Dendritic cell treated with granulocyte-macrophage colony-stimulating factor and Interleukin-4, amounts not matched to agents 40 ng/mL and 50 ng/mL, for 4 days (primary cell): ENCODE results near the gene SLC15A2.
"Not testable (repeated sequence)": the region's sequence is repeated elsewhere in the genome, so short reads cannot be mapped to it uniquely, and the experiment has no call there.

Source experiments
- H3K27ac Mint-ChIP-seq: one replicate; pipeline ENCODE4 v1.8.0; 2022; ENCODE audit warnings: mild to moderate bottlenecking, mixed read lengths
- H3K27me3 Mint-ChIP-seq: one replicate; pipeline ENCODE4 v1.8.0; 2022; ENCODE audit warnings: mild to moderate bottlenecking, mixed read lengths
- H3K36me3 Mint-ChIP-seq: one replicate; pipeline ENCODE4 v1.8.0; 2022; ENCODE audit warnings: low read depth, mixed read lengths
- H3K4me1 Mint-ChIP-seq: one replicate; pipeline ENCODE4 v1.8.0; 2022; ENCODE audit warnings: low read depth, mixed read lengths
- H3K4me3 Mint-ChIP-seq: one replicate; pipeline ENCODE4 v1.8.0; 2022; ENCODE audit warnings: mild to moderate bottlenecking, moderate library complexity, mixed read lengths
- H3K9me3 Mint-ChIP-seq: one replicate; pipeline ENCODE4 v1.8.0; 2022; ENCODE audit warnings: mixed read lengths
- intact Hi-C: fragments of 100-400 bp; cut with micrococcal nuclease; formaldehyde crosslinking; loops from one replicate; pipeline ENCODE4 v1.15.0; 2022

SLC15A2 gene, protein sequence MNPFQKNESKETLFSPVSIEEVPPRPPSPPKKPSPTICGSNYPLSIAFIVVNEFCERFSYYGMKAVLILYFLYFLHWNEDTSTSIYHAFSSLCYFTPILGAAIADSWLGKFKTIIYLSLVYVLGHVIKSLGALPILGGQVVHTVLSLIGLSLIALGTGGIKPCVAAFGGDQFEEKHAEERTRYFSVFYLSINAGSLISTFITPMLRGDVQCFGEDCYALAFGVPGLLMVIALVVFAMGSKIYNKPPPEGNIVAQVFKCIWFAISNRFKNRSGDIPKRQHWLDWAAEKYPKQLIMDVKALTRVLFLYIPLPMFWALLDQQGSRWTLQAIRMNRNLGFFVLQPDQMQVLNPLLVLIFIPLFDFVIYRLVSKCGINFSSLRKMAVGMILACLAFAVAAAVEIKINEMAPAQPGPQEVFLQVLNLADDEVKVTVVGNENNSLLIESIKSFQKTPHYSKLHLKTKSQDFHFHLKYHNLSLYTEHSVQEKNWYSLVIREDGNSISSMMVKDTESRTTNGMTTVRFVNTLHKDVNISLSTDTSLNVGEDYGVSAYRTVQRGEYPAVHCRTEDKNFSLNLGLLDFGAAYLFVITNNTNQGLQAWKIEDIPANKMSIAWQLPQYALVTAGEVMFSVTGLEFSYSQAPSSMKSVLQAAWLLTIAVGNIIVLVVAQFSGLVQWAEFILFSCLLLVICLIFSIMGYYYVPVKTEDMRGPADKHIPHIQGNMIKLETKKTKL

GRCh38 chr3:121894301-121894990 lies at the start of gene SLC15A2:
Gene SLC15A2 (plus strand): TSS chr3:121894401. CDS start chr3:121894477, 76 bp downstream.
- Mint-ChIP-seq H3K27me3 (no peaks in the 10 kb centered on the region), H3K9me3 (no peaks in the 10 kb centered on the region), H3K4me3 (no peak within 1 kb of the TSS), H3K36me3 (peaks cover 26% of the 10 kb centered on the region), H3K27ac (peak within 1 kb of the TSS; percentile 45), H3K4me1 (no peaks in the 10 kb centered on the region)
- intact Hi-C loops: no loop called here

GRCh38 chr3:121844892-121845291 lies 49.3 kb upstream of the SLC15A2 start:
- H3K27me3 Mint-ChIP-seq: no peaks in the 10 kb centered on the region
- peaks cover 25% of the 10 kb centered on the region for H3K36me3 Mint-ChIP-seq
- H3K27ac Mint-ChIP-seq: no peak overlapping the region
- no peaks in the 10 kb centered on the region for H3K9me3 Mint-ChIP-seq
- H3K4me1 Mint-ChIP-seq: peaks cover 8% of the 10 kb centered on the region
- no peak overlapping the region for H3K4me3 Mint-ChIP-seq
- intact Hi-C loops: no loop called here

DNA sequence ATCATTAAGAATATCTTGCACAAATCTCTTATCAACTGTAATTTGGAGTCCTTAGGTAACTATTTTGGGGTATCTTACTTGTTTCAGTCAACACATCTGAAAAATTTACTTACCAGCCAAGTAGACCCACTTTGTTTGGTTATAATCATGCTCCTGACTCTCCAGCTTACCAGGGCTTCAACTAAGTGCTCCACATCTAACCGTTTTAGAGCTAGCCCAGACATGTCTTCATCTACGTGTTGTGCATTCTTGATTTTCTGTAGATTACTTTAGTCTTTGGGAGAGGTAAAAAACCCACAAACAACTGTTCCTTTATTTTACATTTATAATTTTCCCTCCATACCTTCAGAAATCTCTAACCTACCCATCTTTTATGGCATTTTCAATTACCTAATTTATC lies 41.9 kb upstream of the SLC15A2 start:
- intact Hi-C loops: no loop called here
- no peaks in the 10 kb centered on the region for H3K27me3 Mint-ChIP-seq
- H3K4me3 Mint-ChIP-seq: no peak overlapping the region
- H3K27ac Mint-ChIP-seq: no peak overlapping the region
- no peaks in the 10 kb centered on the region for H3K9me3 Mint-ChIP-seq
- peaks cover 23% of the 10 kb centered on the region for H3K36me3 Mint-ChIP-seq
- peaks cover 9% of the 10 kb centered on the region for H3K4me1 Mint-ChIP-seq

DNA sequence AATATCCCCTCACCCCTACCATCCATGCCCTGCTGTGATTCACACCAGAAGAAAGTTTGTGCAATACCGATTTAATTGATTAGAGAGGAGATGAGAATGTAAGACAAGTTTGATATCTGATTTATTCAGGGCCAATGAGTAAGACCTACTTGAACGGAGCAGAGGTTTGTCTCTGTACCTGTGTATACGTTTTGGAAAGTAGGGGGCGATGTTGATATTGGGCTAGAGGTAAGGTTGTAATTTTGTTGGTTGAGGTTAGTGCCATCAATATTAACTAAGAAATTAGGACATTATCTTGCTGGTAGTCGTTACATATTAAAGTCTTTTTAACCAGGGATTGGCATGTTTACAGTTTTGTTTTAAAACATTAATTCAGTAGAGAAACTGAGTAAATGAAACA lies 38.6 kb upstream of the SLC15A2 start:
- H3K9me3 Mint-ChIP-seq: no peaks in the 10 kb centered on the region
- peaks cover 34% of the 10 kb centered on the region for H3K36me3 Mint-ChIP-seq
- no peak overlapping the region for H3K4me3 Mint-ChIP-seq
- no peak overlapping the region for H3K27ac Mint-ChIP-seq
- intact Hi-C loops: no loop called here
- H3K4me1 Mint-ChIP-seq: peaks cover 11% of the 10 kb centered on the region
- no peaks in the 10 kb centered on the region for H3K27me3 Mint-ChIP-seq

DNA sequence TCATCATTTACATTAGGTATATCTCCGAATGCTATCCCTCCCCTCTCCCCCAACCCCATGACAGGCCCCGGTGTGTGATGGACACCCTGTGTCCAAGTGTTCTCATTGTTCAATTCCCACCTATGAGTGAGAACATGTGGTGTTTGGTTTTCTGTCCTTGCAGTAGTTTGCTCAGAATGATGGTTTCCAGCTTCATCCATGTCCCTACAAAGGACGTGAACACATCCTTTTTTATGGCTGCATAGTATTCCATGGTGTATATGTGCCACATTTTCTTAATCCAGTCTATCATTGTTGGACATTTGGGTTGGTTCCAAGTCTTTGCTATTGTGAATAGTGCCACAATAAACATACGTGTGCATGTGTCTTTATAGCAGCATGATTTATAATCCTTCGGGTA lies 36.4 kb upstream of the SLC15A2 start:
- H3K27ac Mint-ChIP-seq, H3K4me3 Mint-ChIP-seq, H3K27me3 Mint-ChIP-seq, intact Hi-C loops, H3K9me3 Mint-ChIP-seq: not testable (repeated sequence)
- Mint-ChIP-seq H3K4me1 (peaks cover 29% of the 10 kb centered on the region), H3K36me3 (peaks cover 42% of the 10 kb centered on the region)

GRCh38 chr3:121863247-121863646 lies 31.0 kb upstream of the SLC15A2 start:
- Mint-ChIP-seq H3K27ac (peak overlapping the region; percentile 80), H3K36me3 (peaks cover 37% of the 10 kb centered on the region), H3K4me1 (peaks cover 45% of the 10 kb centered on the region), H3K4me3 (peak overlapping the region; percentile 46)
- H3K27me3 Mint-ChIP-seq, intact Hi-C loops, H3K9me3 Mint-ChIP-seq: not testable (repeated sequence)

DNA sequence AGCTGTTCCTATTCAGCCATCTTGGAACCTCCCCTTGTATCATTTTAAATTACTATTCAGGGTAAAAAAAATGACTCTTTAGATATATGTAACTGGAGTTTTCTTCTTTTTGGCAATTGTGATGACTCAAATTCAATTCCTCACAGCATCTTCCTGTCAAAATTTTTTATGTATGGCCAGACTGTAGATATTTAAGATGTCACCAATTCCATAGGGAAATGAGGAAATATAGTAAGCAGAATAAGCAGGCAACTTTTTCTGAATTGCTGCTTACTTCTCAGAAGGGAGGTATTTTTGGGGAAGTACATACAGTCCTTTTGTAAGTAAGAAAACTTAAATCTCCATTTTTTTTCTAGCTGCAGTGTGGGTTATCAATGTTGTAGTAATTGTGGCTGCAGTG lies 30.4 kb upstream of the SLC15A2 start:
- peaks cover 48% of the 10 kb centered on the region for H3K4me1 Mint-ChIP-seq
- intact Hi-C loops: no loop called here
- peaks cover 37% of the 10 kb centered on the region for H3K36me3 Mint-ChIP-seq
- H3K4me3 Mint-ChIP-seq: peak overlapping the region; percentile 46
- no peaks in the 10 kb centered on the region for H3K9me3 Mint-ChIP-seq
- peak overlapping the region; percentile 80 for H3K27ac Mint-ChIP-seq
- H3K27me3 Mint-ChIP-seq: no peaks in the 10 kb centered on the region

GRCh38 chr3:121869736-121870135 lies 24.5 kb upstream of the SLC15A2 start:
- intact Hi-C loops: no loop called here
- H3K36me3 Mint-ChIP-seq: peaks cover 32% of the 10 kb centered on the region
- H3K4me3 Mint-ChIP-seq: no peak overlapping the region
- peaks cover 35% of the 10 kb centered on the region for H3K4me1 Mint-ChIP-seq
- no peaks in the 10 kb centered on the region for H3K27me3 Mint-ChIP-seq
- H3K27ac Mint-ChIP-seq: peak overlapping the region; percentile 67
- no peaks in the 10 kb centered on the region for H3K9me3 Mint-ChIP-seq

- Mint-ChIP-seq H3K27me3 (no peaks in the 10 kb centered on the region), H3K4me3 (no peak overlapping the region), H3K4me1 (peaks cover 36% of the 10 kb centered on the region), H3K27ac (peak overlapping the region; percentile 67), H3K36me3 (peaks cover 30% of the 10 kb centered on the region), H3K9me3 (no peaks in the 10 kb centered on the region)
- intact Hi-C loops: no loop called here
Observed at GRCh38 chr3:121870717-121871116, 23.5 kb upstream of the SLC15A2 start.

GRCh38 chr3:121871430-121871829 lies 22.8 kb upstream of the SLC15A2 start:
- H3K4me1 Mint-ChIP-seq: peaks cover 35% of the 10 kb centered on the region

DNA sequence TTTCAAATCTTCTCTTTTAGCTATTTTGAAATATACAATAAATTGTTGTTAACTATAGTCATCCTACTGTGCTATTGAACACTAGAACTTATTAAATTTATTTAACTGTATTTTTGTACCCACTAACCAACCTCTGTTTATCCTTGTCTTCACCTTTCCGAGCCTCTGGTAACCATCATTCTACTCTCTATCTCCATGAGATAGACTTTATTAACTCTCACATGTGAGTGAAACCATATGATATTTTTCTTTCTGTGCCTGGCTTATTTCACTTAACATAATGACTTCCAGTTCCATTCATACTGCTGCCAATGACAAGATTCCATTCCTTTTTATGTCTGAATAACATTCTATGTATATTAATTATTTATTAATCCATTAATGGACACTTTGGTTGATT lies 15.8 kb upstream of the SLC15A2 start:
- no peaks in the 10 kb centered on the region for H3K9me3 Mint-ChIP-seq
- intact Hi-C loops: no loop called here
- H3K4me3 Mint-ChIP-seq: no peak overlapping the region
- peaks cover 12% of the 10 kb centered on the region for H3K36me3 Mint-ChIP-seq
- no peak overlapping the region for H3K27ac Mint-ChIP-seq
- H3K4me1 Mint-ChIP-seq: peaks cover 18% of the 10 kb centered on the region
- H3K27me3 Mint-ChIP-seq: no peaks in the 10 kb centered on the region

More at GRCh38 chr3:121871430-121871829, 22.8 kb upstream of the SLC15A2 start:
- Mint-ChIP-seq H3K27ac (no peak overlapping the region), H3K27me3 (no peaks in the 10 kb centered on the region), H3K4me3 (no peak overlapping the region), H3K9me3 (no peaks in the 10 kb centered on the region), H3K36me3 (peaks cover 24% of the 10 kb centered on the region)
- intact Hi-C loops: no loop called here

DNA sequence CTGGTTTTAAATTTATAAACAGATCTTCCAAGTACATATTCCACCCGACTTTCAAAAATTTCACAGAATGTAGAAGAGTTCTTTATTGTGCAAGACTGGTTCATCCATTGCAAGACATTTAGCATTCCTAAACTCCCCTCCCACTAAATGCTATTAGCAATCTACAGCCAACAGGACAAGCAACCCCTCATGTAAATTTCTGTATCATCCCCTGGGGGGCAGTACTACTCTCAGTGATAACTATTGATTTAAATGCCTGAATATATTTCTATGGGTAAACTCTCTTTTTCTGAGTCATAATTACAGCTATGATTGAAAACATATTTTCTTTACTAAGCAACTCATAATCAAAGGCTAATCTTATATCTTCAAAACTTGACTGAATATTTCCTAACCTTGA lies 10.7 kb upstream of the SLC15A2 start:
- no peak overlapping the region for H3K4me3 Mint-ChIP-seq
- intact Hi-C loops: loop anchor here (10.0 kb wide), 2 partner anchors 101 to 371 kb away; no protein-coding TSS in a partner anchor
- H3K27me3 Mint-ChIP-seq: no peaks in the 10 kb centered on the region
- H3K4me1 Mint-ChIP-seq: peaks cover 11% of the 10 kb centered on the region
- H3K36me3 Mint-ChIP-seq: peaks cover 16% of the 10 kb centered on the region
- H3K9me3 Mint-ChIP-seq: no peaks in the 10 kb centered on the region
- no peak overlapping the region for H3K27ac Mint-ChIP-seq

GRCh38 chr3:121885386-121885785 lies 8.8 kb upstream of the SLC15A2 start:
- intact Hi-C loops: loop anchor here (10.0 kb wide), 2 partner anchors 99 to 369 kb away; no protein-coding TSS in a partner anchor
- Mint-ChIP-seq H3K4me3 (no peak overlapping the region), H3K36me3 (peaks cover 11% of the 10 kb centered on the region), H3K4me1 (no peaks in the 10 kb centered on the region), H3K27ac (peak overlapping the region; percentile 7), H3K9me3 (no peaks in the 10 kb centered on the region), H3K27me3 (no peaks in the 10 kb centered on the region)

GRCh38 chr3:121895121-121895520 lies 920 bp downstream of the SLC15A2 start:
- no peak overlapping the region for H3K4me3 Mint-ChIP-seq
- intact Hi-C loops: no loop called here
- no peaks in the 10 kb centered on the region for H3K4me1 Mint-ChIP-seq
- no peaks in the 10 kb centered on the region for H3K27me3 Mint-ChIP-seq
- peaks cover 30% of the 10 kb centered on the region for H3K36me3 Mint-ChIP-seq
- H3K9me3 Mint-ChIP-seq: no peaks in the 10 kb centered on the region
- H3K27ac Mint-ChIP-seq: no peak overlapping the region
